ENCODE results near the gene DLEU7.

The DLEU7 gene

GRCh38 chr13:50843257-50844083 lies at the start of gene DLEU7:
DLEU7 (minus strand) TSS chr13:50843692; CDS start chr13:50843646, 46 bp downstream.
- no peak within 1 kb of the TSS for H3K27ac ChIP-seq (ENCODE audit: low read length)
- H3K27me3 ChIP-seq (ENCODE audit: low read depth, low read length): no peaks in the 10 kb centered on the region
- peaks cover 0 to 4% of the 10 kb centered on the region in 2 donors for H3K4me1 ChIP-seq (ENCODE audit: control insufficient read depth in 1 of 2, insufficient read depth in 2 of 2, low read length in 2 of 2)
- peak within 1 kb of the TSS in 1 of 2 donors; percentile 59 for H3K4me3 ChIP-seq (ENCODE audit: low read depth in 1 of 2, low read length in 2 of 2)
- no peaks in the 10 kb centered on the region for H3K36me3 ChIP-seq (ENCODE audit: control insufficient read depth in 1 of 2, insufficient read depth in 2 of 2, low read length in 2 of 2)
- H3K9me3 ChIP-seq (ENCODE audit: control insufficient read depth in 1 of 2, low read length in 2 of 2): no peaks in the 10 kb centered on the region

GRCh38 chr13:50892210-50892944 lies 48.9 kb upstream of the DLEU7 start:
- Histone ChIP-seq H3K4me3 (ENCODE audit: low read depth in 1 of 2, low read length in 2 of 2) (no peak overlapping the region), H3K27me3 (ENCODE audit: low read depth, low read length) (no peaks in the 10 kb centered on the region), H3K27ac (ENCODE audit: low read length) (no peak overlapping the region)

DNA sequence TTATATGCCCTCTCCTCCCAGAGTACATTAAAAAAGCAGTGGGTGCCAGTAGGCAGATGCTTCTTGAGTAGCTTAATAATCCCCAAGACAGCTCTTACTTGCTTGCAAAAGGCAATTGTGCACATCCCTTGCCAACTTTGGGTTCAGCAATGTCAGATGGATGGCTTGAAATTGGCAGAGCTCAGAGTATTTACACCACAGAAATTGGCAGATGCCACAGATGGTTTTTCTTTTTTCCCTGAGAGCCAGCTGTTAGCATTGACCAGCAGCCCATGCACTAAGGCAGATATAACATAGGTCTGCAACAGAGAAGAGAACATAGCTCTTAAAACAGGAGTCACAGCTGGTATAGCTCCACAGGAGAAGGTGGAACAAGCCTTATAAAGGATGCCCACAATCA lies 47.7 kb upstream of the DLEU7 start:
- H3K36me3 ChIP-seq (ENCODE audit: control insufficient read depth in 1 of 2, insufficient read depth in 2 of 2, low read length in 2 of 2): no peaks in the 10 kb centered on the region
- no peaks in the 10 kb centered on the region for H3K27me3 ChIP-seq (ENCODE audit: low read depth, low read length)
- peaks cover 0 to 6% of the 10 kb centered on the region in 2 donors for H3K4me1 ChIP-seq (ENCODE audit: control insufficient read depth in 1 of 2, insufficient read depth in 2 of 2, low read length in 2 of 2)
- H3K4me3 ChIP-seq (ENCODE audit: low read depth in 1 of 2, low read length in 2 of 2): no peak overlapping the region
- H3K27ac ChIP-seq (ENCODE audit: low read length): no peak overlapping the region
- H3K9me3 ChIP-seq (ENCODE audit: control insufficient read depth in 1 of 2, low read length in 2 of 2): no peaks in the 10 kb centered on the region

More at GRCh38 chr13:50892210-50892944, 48.9 kb upstream of the DLEU7 start:
- Histone ChIP-seq H3K9me3 (ENCODE audit: control insufficient read depth in 1 of 2, low read length in 2 of 2) (no peaks in the 10 kb centered on the region), H3K36me3 (ENCODE audit: control insufficient read depth in 1 of 2, insufficient read depth in 2 of 2, low read length in 2 of 2) (no peaks in the 10 kb centered on the region), H3K4me1 (ENCODE audit: control insufficient read depth in 1 of 2, insufficient read depth in 2 of 2, low read length in 2 of 2) (peaks cover 0 to 6% of the 10 kb centered on the region in 2 donors)

DNA sequence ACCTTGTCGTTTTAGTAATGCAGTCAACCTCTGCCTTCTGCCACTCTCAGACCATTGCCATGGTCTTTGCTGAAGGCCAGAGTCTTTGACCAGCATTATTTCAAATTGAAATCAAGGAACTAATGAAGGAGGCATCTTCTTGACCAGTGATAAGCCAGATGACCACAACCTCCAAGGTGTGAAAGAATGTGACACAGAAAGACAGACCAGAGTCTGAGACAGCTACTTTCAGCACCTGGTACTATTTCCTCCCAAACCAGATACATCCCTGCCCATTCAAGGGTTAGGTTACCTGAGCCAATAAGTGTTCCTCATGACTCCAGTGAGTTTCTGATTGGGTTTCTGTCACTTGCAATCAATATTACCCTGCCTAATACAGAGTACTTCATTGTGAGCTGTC lies 45.8 kb upstream of the DLEU7 start:
- H3K9me3 ChIP-seq (ENCODE audit: control insufficient read depth in 1 of 2, low read length in 2 of 2): no peaks in the 10 kb centered on the region
- H3K4me1 ChIP-seq (ENCODE audit: control insufficient read depth in 1 of 2, insufficient read depth in 2 of 2, low read length in 2 of 2): peaks cover 0 to 6% of the 10 kb centered on the region in 2 donors
- H3K27ac ChIP-seq (ENCODE audit: low read length): no peak overlapping the region

DNA sequence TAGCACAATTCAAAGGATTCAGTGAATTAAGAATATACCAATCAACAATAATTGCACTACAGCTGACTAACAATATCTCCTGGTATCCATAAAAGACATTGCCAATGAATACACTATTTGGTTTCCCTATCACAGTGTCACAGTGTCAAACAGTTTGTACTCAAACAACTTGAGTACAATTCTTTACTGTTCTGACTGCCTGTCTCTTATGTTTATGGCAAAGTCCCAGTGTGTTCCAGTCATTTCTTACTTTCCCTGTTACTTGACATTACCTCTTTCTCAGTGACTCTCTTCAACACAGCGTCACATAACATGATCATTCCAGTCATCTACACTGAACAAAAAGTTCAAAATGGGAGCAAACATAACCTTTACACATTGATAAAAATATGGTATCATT lies 44.9 kb upstream of the DLEU7 start:
- Histone ChIP-seq H3K9me3 (ENCODE audit: control insufficient read depth in 1 of 2, low read length in 2 of 2) (no peaks in the 10 kb centered on the region), H3K27ac (ENCODE audit: low read length) (no peak overlapping the region), H3K36me3 (ENCODE audit: control insufficient read depth in 1 of 2, insufficient read depth in 2 of 2, low read length in 2 of 2) (no peaks in the 10 kb centered on the region), H3K4me3 (ENCODE audit: low read depth in 1 of 2, low read length in 2 of 2) (no peak overlapping the region), H3K4me1 (ENCODE audit: control insufficient read depth in 1 of 2, insufficient read depth in 2 of 2, low read length in 2 of 2) (no peaks in the 10 kb centered on the region), H3K27me3 (ENCODE audit: low read depth, low read length) (no peaks in the 10 kb centered on the region)

More for the DNA sequence above, 45.8 kb upstream of the DLEU7 start:
- Histone ChIP-seq H3K36me3 (ENCODE audit: control insufficient read depth in 1 of 2, insufficient read depth in 2 of 2, low read length in 2 of 2) (no peaks in the 10 kb centered on the region), H3K27me3 (ENCODE audit: low read depth, low read length) (no peaks in the 10 kb centered on the region), H3K4me3 (ENCODE audit: low read depth in 1 of 2, low read length in 2 of 2) (no peak overlapping the region)

- Histone ChIP-seq H3K27me3 (ENCODE audit: low read depth, low read length) (no peaks in the 10 kb centered on the region), H3K27ac (ENCODE audit: low read length) (no peak overlapping the region), H3K4me1 (ENCODE audit: control insufficient read depth in 1 of 2, insufficient read depth in 2 of 2, low read length in 2 of 2) (no peaks in the 10 kb centered on the region), H3K36me3 (ENCODE audit: control insufficient read depth in 1 of 2, insufficient read depth in 2 of 2, low read length in 2 of 2) (no peaks in the 10 kb centered on the region), H3K9me3 (ENCODE audit: control insufficient read depth in 1 of 2, low read length in 2 of 2) (no peaks in the 10 kb centered on the region), H3K4me3 (ENCODE audit: low read depth in 1 of 2, low read length in 2 of 2) (no peak overlapping the region)
Observed at GRCh38 chr13:50887151-50887550, 43.7 kb upstream of the DLEU7 start.

DNA sequence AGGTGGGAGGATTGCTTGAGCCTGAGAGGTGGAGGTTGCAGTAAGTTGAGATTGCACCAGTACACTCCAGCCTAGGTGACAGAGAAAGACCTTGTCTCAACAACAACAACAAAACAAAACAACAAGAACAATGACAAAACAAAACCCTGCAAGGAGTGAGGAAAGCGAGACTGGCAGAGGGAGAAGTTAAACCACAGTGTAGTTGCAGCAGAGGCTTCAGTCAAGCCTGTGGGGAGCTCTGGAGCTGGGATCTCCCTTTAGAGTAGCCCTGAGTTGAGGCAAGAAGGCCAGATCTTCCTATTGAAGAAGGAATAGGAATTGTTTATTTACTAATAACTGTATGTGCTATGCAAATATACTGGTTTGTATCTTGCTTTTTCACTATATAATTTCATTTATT lies 40.8 kb upstream of the DLEU7 start:
- Histone ChIP-seq H3K4me1 (ENCODE audit: control insufficient read depth in 1 of 2, insufficient read depth in 2 of 2, low read length in 2 of 2) (no peaks in the 10 kb centered on the region), H3K36me3 (ENCODE audit: control insufficient read depth in 1 of 2, insufficient read depth in 2 of 2, low read length in 2 of 2) (no peaks in the 10 kb centered on the region), H3K9me3 (ENCODE audit: control insufficient read depth in 1 of 2, low read length in 2 of 2) (no peaks in the 10 kb centered on the region), H3K4me3 (ENCODE audit: low read depth in 1 of 2, low read length in 2 of 2) (no peak overlapping the region), H3K27ac (ENCODE audit: low read length) (no peak overlapping the region), H3K27me3 (ENCODE audit: low read depth, low read length) (no peaks in the 10 kb centered on the region)

DNA sequence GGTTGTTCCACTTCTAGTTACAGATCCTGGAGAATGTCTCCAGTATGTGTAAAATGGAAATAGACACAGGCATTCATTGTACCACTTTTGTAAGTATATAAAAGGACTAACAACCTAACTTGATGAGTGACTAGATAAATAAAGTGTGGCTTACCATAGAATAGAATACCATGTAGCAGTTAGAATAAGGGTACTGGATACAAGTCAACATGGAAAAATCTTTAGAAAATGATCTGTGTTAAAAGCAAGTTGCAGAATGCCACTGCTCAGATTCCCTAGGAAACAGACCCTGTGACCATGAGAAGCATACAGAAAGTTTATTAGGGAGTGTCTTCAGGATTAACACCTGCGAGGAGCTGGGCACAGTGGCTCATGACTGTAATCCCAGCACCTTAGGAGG lies 40.2 kb upstream of the DLEU7 start:
- Histone ChIP-seq H3K27me3 (ENCODE audit: low read depth, low read length) (no peaks in the 10 kb centered on the region), H3K4me3 (ENCODE audit: low read depth in 1 of 2, low read length in 2 of 2) (no peak overlapping the region), H3K4me1 (ENCODE audit: control insufficient read depth in 1 of 2, insufficient read depth in 2 of 2, low read length in 2 of 2) (no peaks in the 10 kb centered on the region), H3K9me3 (ENCODE audit: control insufficient read depth in 1 of 2, low read length in 2 of 2) (no peaks in the 10 kb centered on the region), H3K36me3 (ENCODE audit: control insufficient read depth in 1 of 2, insufficient read depth in 2 of 2, low read length in 2 of 2) (no peaks in the 10 kb centered on the region), H3K27ac (ENCODE audit: low read length) (no peak overlapping the region)

DNA sequence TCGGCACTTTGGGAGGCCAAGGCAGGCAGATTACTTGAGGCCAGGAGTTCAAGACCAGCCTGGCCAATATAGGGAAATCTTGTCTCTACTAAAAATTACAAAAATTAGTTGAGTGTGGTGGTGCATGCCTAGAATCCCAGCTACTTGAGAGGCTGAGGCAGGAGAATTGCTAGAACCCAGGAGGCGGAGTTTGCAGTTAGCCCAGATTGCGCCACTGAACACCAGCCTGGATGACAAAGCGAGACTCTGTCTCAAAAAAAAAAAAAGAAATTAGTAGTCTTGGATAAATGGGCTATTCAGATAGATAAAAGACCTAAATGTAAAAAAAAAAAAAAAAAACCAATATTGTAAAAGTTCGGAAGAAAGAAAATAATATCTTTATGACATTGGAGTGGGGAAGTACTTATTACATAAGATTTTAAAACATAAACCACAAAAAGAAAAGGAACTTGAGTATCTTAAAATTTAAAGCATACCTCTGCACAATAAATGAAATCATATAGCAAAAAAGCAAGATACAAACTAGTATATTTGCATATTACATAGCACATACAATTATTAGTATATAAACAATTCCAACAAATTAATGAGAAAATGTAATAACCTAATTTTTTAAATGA lies 39.4 kb upstream of the DLEU7 start:
- Histone ChIP-seq H3K36me3 (ENCODE audit: control insufficient read depth in 1 of 2, insufficient read depth in 2 of 2, low read length in 2 of 2) (no peaks in the 10 kb centered on the region), H3K27ac (ENCODE audit: low read length) (no peak overlapping the region), H3K27me3 (ENCODE audit: low read depth, low read length) (no peaks in the 10 kb centered on the region), H3K9me3 (ENCODE audit: control insufficient read depth in 1 of 2, low read length in 2 of 2) (no peaks in the 10 kb centered on the region), H3K4me1 (ENCODE audit: control insufficient read depth in 1 of 2, insufficient read depth in 2 of 2, low read length in 2 of 2) (no peaks in the 10 kb centered on the region), H3K4me3 (ENCODE audit: low read depth in 1 of 2, low read length in 2 of 2) (no peak overlapping the region)

- Histone ChIP-seq H3K27me3 (ENCODE audit: low read depth, low read length) (no peaks in the 10 kb centered on the region), H3K27ac (ENCODE audit: low read length) (no peak overlapping the region), H3K9me3 (ENCODE audit: control insufficient read depth in 1 of 2, low read length in 2 of 2) (no peaks in the 10 kb centered on the region), H3K4me3 (ENCODE audit: low read depth in 1 of 2, low read length in 2 of 2) (no peak overlapping the region), H3K36me3 (ENCODE audit: control insufficient read depth in 1 of 2, insufficient read depth in 2 of 2, low read length in 2 of 2) (no peaks in the 10 kb centered on the region), H3K4me1 (ENCODE audit: control insufficient read depth in 1 of 2, insufficient read depth in 2 of 2, low read length in 2 of 2) (no peaks in the 10 kb centered on the region)
Observed at GRCh38 chr13:50873991-50874390, 30.5 kb upstream of the DLEU7 start.

DNA sequence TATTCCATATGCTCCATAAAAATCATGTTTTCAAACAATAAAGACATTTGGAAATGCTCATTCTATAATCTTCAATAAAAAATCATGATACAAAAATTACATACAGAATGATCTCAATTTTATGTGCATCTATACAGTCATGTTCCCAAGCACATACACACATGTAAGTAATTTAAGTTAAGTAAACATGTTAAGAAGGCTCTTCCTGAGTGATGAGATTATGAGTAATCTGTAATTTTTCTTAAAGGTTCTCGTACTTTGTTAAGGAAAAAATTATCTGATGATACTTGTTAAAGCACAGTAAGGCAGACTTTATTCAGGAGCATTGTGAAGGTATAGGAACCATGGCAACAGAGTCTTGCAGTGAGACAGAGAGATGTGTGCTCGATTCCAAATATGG lies 30.0 kb upstream of the DLEU7 start:
- H3K36me3 ChIP-seq (ENCODE audit: control insufficient read depth in 1 of 2, insufficient read depth in 2 of 2, low read length in 2 of 2): no peaks in the 10 kb centered on the region
- H3K27ac ChIP-seq (ENCODE audit: low read length): no peak overlapping the region
- H3K27me3 ChIP-seq (ENCODE audit: low read depth, low read length): no peaks in the 10 kb centered on the region
- no peaks in the 10 kb centered on the region for H3K9me3 ChIP-seq (ENCODE audit: control insufficient read depth in 1 of 2, low read length in 2 of 2)
- no peaks in the 10 kb centered on the region for H3K4me1 ChIP-seq (ENCODE audit: control insufficient read depth in 1 of 2, insufficient read depth in 2 of 2, low read length in 2 of 2)
- no peak overlapping the region for H3K4me3 ChIP-seq (ENCODE audit: low read depth in 1 of 2, low read length in 2 of 2)
